ENCODE measurements around the gene SLC25A25. TPM values are rescaled to one million over a fixed set of nuclear protein-coding genes. Genes with fewer than 3 reads are reported as not detected.

The SLC25A25 gene
- total RNA-seq, 2 donors from 2014 or later: 12.9 to 13.1 TPM

DNA sequence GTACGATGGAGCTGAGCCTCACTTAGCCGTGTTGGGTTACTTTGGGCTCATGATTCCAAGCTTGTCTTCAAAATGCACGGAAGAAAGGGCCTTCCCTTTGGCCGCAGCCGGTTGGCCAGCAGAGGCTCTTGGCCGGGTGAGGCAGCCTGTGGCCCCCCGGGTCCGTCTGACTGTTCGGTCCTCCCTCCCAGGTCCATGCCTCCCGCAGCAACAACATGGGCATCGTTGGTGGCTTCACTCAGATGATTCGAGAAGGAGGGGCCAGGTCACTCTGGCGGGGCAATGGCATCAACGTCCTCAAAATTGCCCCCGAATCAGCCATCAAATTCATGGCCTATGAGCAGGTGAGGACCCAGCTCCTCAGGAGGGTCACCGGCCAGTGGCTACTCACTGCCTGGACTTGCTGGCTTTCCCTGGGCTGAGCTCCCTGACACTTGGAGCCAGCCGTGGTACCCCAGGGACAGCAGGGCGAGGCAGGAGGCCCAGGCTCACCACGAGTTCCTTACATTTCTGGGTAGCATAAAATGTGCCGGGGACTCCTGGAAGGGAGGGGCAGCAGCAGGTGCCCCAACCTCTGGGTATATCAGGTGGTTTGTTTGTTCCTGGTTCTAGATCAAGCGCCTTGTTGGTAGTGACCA lies 37.6 kb downstream of the SLC25A25 start:
- Histone ChIP-seq H3K9me3 (ENCODE audit: control insufficient read depth, low read length) (no peaks in the 10 kb centered on the region), H3K4me1 (ENCODE audit: control insufficient read depth, insufficient read depth, low read length) (peaks cover 1% of the 10 kb centered on the region), H3K9ac (ENCODE audit: extremely low read depth, low read length, poor library complexity, severe bottlenecking) (no peak overlapping the region), H3K4me3 (ENCODE audit: low read length) (no peak overlapping the region), H3K27ac (ENCODE audit: low read depth, low read length) (no peak overlapping the region), H3K36me3 (ENCODE audit: control insufficient read depth, insufficient read depth, low read length) (peaks cover 59% of the 10 kb centered on the region), H3K27me3 (ENCODE audit: control insufficient read depth, insufficient read depth, low read length, poor library complexity, severe bottlenecking) (no peaks in the 10 kb centered on the region)
- H3K9me3 Mint-ChIP-seq: no peaks in the 10 kb centered on the region
- H3K36me3 Mint-ChIP-seq (ENCODE audit: low read depth): peaks cover 50% of the 10 kb centered on the region
- DNase-seq: no peak
- H3K27ac Mint-ChIP-seq: no peak overlapping the region
- H3K4me1 Mint-ChIP-seq: peaks cover 8% of the 10 kb centered on the region
- TF ChIP-seq, protein P1, sequence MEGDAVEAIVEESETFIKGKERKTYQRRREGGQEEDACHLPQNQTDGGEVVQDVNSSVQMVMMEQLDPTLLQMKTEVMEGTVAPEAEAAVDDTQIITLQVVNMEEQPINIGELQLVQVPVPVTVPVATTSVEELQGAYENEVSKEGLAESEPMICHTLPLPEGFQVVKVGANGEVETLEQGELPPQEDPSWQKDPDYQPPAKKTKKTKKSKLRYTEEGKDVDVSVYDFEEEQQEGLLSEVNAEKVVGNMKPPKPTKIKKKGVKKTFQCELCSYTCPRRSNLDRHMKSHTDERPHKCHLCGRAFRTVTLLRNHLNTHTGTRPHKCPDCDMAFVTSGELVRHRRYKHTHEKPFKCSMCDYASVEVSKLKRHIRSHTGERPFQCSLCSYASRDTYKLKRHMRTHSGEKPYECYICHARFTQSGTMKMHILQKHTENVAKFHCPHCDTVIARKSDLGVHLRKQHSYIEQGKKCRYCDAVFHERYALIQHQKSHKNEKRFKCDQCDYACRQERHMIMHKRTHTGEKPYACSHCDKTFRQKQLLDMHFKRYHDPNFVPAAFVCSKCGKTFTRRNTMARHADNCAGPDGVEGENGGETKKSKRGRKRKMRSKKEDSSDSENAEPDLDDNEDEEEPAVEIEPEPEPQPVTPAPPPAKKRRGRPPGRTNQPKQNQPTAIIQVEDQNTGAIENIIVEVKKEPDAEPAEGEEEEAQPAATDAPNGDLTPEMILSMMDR (conservative IDR thresholded peaks at IDR 0.05): no peak
- WGBS, 2 experiments (ENCODE audit: insufficient coverage in 1 of 2, insufficient read length in 1 of 2): 90 to 96% methylated on average over 16 to 21 of the region's 21 CpGs
- H3K27me3 Mint-ChIP-seq (ENCODE audit: insufficient read depth): no peaks in the 10 kb centered on the region
- H3K4me3 Mint-ChIP-seq: no peak overlapping the region

DNA sequence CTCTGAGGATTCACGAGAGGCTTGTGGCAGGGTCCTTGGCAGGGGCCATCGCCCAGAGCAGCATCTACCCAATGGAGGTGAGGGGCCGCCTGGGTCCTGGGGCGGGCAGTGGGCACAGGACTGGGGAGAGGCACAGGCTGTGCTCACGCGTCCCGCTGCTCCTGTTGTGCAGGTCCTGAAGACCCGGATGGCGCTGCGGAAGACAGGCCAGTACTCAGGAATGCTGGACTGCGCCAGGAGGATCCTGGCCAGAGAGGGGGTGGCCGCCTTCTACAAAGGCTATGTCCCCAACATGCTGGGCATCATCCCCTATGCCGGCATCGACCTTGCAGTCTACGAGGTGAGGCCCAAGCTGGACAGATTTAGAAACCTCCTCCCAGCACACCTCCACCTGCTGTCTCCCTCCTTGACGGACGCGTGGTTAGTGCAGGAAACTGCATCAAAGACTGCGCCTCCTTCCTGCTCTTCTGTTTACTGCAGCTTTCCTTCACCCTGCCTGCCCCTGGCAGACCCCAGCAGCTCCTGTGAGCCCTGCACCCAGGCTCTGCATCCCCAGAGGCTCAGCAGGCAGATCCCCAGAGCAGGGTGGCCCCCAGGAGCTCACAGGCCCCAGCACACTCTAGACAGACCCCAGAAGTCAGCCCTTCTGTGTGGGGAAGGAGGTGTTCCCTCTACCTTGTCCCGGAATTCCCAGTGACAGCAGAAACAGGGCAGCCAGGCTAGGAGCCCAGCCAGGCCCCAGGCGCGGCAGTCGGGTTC lies 38.3 kb downstream of the SLC25A25 start:
- Histone ChIP-seq H3K9me3 (ENCODE audit: control insufficient read depth, low read length) (no peaks in the 10 kb centered on the region), H3K4me3 (ENCODE audit: low read length) (no peak overlapping the region), H3K27ac (ENCODE audit: low read depth, low read length) (no peak overlapping the region), H3K36me3 (ENCODE audit: control insufficient read depth, insufficient read depth, low read length) (peaks cover 56% of the 10 kb centered on the region), H3K9ac (ENCODE audit: extremely low read depth, low read length, poor library complexity, severe bottlenecking) (no peak overlapping the region), H3K4me1 (ENCODE audit: control insufficient read depth, insufficient read depth, low read length) (no peaks in the 10 kb centered on the region), H3K27me3 (ENCODE audit: control insufficient read depth, insufficient read depth, low read length, poor library complexity, severe bottlenecking) (no peaks in the 10 kb centered on the region)
- Mint-ChIP-seq H3K4me1 (peaks cover 9% of the 10 kb centered on the region), H3K4me3 (no peak overlapping the region), H3K36me3 (ENCODE audit: low read depth) (peaks cover 46% of the 10 kb centered on the region), H3K9me3 (no peaks in the 10 kb centered on the region), H3K27ac (peak overlapping the region; percentile 70), H3K27me3 (ENCODE audit: insufficient read depth) (no peaks in the 10 kb centered on the region)
- TF ChIP-seq, protein P1 (conservative IDR thresholded peaks at IDR 0.05): peak; percentile 33
- DNase-seq: peak; percentile 65
- WGBS, 2 experiments (ENCODE audit: insufficient coverage in 1 of 2, insufficient read length in 1 of 2): 95 to 98% methylated on average over 17 to 23 of the region's 23 CpGs

DNA sequence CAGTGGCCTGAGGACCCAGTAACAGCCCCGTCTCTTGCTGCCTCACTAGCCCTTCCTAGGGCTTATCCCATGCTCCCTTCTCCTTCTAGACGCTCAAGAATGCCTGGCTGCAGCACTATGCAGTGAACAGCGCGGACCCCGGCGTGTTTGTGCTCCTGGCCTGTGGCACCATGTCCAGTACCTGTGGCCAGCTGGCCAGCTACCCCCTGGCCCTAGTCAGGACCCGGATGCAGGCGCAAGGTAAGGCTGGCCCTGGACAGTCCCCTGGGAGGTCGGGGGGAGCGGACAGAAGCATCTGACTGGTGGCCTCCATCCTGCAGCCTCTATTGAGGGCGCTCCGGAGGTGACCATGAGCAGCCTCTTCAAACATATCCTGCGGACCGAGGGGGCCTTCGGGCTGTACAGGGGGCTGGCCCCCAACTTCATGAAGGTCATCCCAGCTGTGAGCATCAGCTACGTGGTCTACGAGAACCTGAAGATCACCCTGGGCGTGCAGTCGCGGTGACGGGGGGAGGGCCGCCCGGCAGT lies 39.0 kb downstream of the SLC25A25 start:
- DNase-seq: no peak
- TF ChIP-seq, protein P1 (conservative IDR thresholded peaks at IDR 0.05): no peak
- H3K36me3 ChIP-seq (ENCODE audit: control insufficient read depth, insufficient read depth, low read length): peaks cover 51% of the 10 kb centered on the region
- no peak overlapping the region for H3K4me3 ChIP-seq (ENCODE audit: low read length)
- peaks cover 45% of the 10 kb centered on the region for H3K36me3 Mint-ChIP-seq (ENCODE audit: low read depth)
- no peak overlapping the region for H3K9ac ChIP-seq (ENCODE audit: extremely low read depth, low read length, poor library complexity, severe bottlenecking)
- no peak overlapping the region for H3K4me3 Mint-ChIP-seq
- 95% methylated on average over 20 to 23 of the region's 23 CpGs for WGBS, 2 experiments (ENCODE audit: insufficient coverage in 1 of 2, insufficient read length in 1 of 2)
- peaks cover 9% of the 10 kb centered on the region for H3K4me1 Mint-ChIP-seq
- H3K27ac ChIP-seq (ENCODE audit: low read depth, low read length): no peak overlapping the region
- no peaks in the 10 kb centered on the region for H3K27me3 Mint-ChIP-seq (ENCODE audit: insufficient read depth)
- no peaks in the 10 kb centered on the region for H3K4me1 ChIP-seq (ENCODE audit: control insufficient read depth, insufficient read depth, low read length)
- H3K27me3 ChIP-seq (ENCODE audit: control insufficient read depth, insufficient read depth, low read length, poor library complexity, severe bottlenecking): no peaks in the 10 kb centered on the region
- H3K9me3 ChIP-seq (ENCODE audit: control insufficient read depth, low read length): no peaks in the 10 kb centered on the region
- no peaks in the 10 kb centered on the region for H3K9me3 Mint-ChIP-seq
- H3K27ac Mint-ChIP-seq: no peak overlapping the region

Data from endodermal cell (in vitro differentiated cells).